AG09319 (cell line): ENCODE measurements around the gene MDFI.
A peak's percentile ranks its signal among the peaks of the same experiment; 100 is the strongest.

Experiments used
- DNase-seq: peaks from one replicate; pipeline ENCODE4 v3.0.0-alpha.2; 2010; ENCODE audit warnings: low read depth; ENCODE audit errors: extremely low read depth
- TF ChIP-seq, protein P1 (sequence below): IDR thresholded peaks from 2 replicates; pipeline ENCODE4 v1.5.1; 2011; ENCODE audit warnings: low read depth, mild to moderate bottlenecking, inconsistent platforms, low read length, moderate library complexity

MDFI gene, protein sequence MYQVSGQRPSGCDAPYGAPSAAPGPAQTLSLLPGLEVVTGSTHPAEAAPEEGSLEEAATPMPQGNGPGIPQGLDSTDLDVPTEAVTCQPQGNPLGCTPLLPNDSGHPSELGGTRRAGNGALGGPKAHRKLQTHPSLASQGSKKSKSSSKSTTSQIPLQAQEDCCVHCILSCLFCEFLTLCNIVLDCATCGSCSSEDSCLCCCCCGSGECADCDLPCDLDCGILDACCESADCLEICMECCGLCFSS

DNA sequence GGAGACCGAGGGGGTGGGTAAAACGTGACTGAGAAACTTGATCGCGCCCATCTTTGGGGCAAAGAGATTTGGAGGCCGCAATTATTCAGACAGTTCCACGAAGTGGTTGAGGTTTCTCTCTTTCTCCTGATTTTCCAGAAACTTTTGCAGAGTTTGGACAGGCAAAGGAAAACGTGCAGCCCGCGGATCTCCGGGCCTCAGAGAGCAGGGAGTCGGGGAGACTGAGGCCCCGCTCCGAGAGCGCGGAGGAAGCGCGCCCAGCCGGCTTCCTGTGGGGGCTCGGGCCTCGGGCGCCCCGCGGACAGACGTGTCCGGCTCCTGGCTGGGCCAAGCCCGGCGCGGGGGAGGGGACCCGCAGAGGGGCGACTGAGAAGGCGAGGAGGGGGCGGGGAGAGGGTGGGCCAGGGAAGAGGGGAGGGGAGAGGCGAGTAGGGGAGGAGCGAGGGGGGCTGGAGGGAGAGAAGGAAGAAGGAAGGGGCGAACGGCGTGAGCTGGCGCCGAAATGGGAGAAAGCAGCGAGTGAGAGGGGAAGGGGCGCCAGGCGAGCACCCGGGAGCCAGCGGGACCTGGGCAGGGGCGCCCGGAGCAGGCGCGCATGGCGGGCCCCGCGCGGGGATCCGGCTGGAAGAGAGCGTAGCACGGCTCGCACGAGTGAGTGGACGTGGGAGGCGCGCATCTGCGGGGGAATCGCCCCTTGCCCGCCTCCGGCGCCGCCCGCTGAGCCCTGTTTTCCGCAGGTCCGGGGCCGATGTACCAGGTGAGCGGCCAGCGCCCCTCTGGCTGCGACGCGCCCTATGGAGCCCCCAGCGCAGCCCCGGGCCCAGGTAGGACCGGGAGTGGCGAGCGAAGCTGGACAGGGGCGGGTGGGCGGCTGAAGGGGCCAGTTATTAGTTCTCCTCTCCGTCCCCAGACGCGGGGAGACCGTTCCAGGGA lies at the start of gene MDFI:
TSS of gene MDFI (plus strand) at position 467 of the 933 bp plus-strand sequence. CDS start at position 749, 282 bp downstream.
- DNase-seq, result no peak
- TF ChIP-seq, protein P1, sequence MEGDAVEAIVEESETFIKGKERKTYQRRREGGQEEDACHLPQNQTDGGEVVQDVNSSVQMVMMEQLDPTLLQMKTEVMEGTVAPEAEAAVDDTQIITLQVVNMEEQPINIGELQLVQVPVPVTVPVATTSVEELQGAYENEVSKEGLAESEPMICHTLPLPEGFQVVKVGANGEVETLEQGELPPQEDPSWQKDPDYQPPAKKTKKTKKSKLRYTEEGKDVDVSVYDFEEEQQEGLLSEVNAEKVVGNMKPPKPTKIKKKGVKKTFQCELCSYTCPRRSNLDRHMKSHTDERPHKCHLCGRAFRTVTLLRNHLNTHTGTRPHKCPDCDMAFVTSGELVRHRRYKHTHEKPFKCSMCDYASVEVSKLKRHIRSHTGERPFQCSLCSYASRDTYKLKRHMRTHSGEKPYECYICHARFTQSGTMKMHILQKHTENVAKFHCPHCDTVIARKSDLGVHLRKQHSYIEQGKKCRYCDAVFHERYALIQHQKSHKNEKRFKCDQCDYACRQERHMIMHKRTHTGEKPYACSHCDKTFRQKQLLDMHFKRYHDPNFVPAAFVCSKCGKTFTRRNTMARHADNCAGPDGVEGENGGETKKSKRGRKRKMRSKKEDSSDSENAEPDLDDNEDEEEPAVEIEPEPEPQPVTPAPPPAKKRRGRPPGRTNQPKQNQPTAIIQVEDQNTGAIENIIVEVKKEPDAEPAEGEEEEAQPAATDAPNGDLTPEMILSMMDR, result no peak

DNA sequence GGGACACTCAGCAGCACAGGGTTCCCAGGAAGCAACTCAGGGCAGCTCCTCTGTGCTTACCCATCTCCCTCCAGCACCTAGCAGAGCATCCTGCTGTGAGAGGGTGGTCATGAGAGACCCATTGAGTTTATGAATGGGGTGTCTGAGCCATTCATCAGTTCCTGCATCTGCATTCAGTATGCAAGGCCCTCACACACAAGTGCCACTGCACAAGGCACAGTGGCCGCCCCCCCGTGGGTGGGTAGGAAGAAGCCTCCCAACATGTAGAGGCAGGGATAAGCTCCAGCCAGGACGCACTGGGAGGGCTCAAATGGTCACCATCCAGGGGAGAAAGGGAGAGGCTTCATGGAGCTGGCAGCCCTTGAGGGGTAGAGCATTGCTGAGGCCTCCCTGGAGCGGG lies 49.0 kb upstream of the MDFI start:
- DNase-seq, result no peak
- TF ChIP-seq, protein P1, result no peak

DNA sequence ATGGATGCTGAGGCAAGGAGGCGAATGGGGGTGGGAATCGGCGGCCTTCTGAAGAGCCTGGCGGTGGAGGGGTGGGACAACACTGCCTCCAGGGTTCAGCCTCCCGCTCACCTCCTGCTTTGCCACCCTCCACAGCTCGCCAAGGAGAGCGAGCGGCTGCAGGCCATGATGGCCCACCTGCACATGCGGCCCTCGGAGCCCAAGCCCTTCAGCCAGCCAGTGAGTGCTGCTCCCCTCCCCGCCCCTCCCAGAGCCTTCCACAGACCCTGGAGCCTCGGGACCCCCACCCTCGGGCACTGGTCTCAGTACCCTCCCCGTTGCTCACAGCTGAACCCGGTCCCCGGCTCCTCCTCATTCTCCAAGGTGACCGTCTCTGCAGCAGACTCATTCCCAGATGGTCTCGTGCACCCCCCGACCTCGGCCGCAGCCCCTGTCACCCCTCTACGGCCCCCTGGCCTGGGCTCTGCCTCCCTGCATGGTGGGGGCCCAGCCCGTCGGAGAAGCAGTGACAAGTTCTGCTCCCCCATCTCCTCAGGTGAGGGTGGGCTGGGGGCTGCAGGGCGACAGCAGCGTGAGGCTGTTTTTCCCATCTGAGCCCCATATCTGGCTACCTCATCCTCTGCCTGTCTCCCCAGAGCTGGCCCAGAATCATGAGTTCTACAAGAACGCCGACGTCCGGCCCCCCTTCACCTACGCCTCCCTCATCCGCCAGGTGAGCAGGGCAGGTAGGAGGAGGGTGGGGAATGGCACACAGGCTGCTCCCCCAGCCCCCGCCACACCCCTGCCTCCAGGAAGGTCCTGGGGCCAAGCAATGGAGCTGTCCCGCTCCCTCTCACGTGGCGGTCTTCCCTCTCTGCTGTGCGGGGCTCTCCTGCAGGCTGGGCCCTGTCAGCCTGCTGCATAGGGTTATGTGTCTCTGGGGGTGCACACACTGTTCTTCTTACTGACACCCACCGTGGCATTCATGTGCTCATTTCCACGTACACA lies 48.3 kb upstream of the MDFI start:
- TF ChIP-seq, protein P1, result no peak
- DNase-seq, result no peak

GRCh38 chr6:41591122-41591521 lies 47.1 kb upstream of the MDFI start:
- TF ChIP-seq, protein P1, result no peak
- DNase-seq, result no peak

DNA sequence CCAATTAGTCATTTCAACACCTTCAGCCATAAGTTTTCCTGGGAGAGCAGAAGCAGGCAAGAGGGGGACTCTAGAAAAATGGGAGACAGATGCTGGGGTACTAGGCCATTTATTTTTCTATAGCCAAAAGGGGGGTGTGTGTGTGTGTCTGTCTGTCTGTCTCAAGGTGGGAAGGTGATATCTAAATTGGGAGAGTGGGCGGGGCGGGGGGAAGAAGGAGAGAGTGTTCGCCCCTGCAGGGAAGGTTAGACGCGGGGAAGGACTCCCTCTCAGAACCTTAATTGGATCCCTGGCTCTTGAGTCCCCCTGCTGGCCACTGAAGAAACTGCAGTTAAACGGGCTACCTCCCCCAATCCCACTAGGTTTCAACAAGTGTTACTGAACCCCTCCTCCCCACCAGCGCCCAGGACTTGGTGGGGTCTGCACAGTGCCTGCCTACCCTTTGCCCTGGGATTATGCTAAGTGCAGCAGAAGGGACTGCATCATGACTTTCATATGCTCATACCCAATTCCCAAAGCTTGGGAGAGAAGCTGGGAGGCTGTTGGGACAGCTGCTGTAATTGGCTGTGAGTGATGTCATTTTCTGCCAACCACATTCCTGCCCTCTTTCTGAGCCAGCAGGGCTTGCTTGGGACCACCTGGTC lies 46.3 kb upstream of the MDFI start:
- TF ChIP-seq, protein P1, result peak; percentile 91
- no peak for DNase-seq

DNA sequence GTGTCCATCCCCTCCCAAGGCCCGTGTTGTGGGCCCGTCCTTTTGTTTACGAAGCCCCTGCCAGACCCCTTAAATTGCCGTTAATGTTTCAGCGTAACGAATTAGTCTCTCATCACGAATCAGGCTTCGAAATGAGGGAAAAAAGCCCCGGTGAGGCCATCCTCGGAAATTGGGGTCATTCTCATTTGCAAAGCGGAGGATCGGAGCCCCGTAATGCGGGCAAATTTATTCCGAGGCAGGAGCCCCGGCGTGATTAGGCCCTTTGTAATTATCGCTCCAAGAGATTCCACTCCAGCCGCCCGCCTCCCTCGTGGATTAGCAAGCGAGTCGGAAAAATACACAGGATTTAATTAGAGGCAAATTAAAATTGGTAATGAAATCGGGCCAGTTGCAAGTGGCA lies 44.9 kb upstream of the MDFI start:
- TF ChIP-seq, protein P1, result no peak
- DNase-seq, result no peak
